HEK293 (cell line): ENCODE data around the gene CTNNB1.

Experiments
- CTCF ChIA-PET: fragments of 350-600 bp; formaldehyde crosslinking; extraction: SDS; loops from one replicate; lab custom pipeline; 2021; ENCODE audit warnings: antibody characterized with exemption; lab: Yijun Ruan, JAX
- POLR2A ChIA-PET: fragments of 300-600 bp; formaldehyde crosslinking; extraction: SDS; loops from one replicate; lab custom pipeline; 2020; ENCODE audit warnings: antibody characterized with exemption, inconsistent platforms; lab: Yijun Ruan, JAX
- H3K27ac ChIP-seq: fragments of 200-500 bp; sonication (Bioruptor generic); 2 replicates; pipeline ENCODE4 v1.5.1; 2014; ENCODE audit warnings: low read depth, low read length, control low read depth, inconsistent platforms; ENCODE audit errors: extremely low read depth
- H3K36me3 ChIP-seq, 2 experiments: fragments of 200-500 bp in 1 of 2; sonication (Bioruptor generic) in 1 of 2; 1 replicate in 1 of 2; 2 replicates in 1 of 2; pipeline ENCODE4 v1.5.1; 2014 to 2017; ENCODE audit warnings: inconsistent platforms in 2 of 2, low read length in 2 of 2; ENCODE audit not compliant: control insufficient read depth in 2 of 2, insufficient read depth in 1 of 2
- H3K4me1 ChIP-seq: fragments of 200-500 bp; sonication (Bioruptor generic); 2 replicates; pipeline ENCODE4 v1.5.1; 2014; ENCODE audit warnings: mild to moderate bottlenecking, low read length, inconsistent platforms; ENCODE audit not compliant: control insufficient read depth, insufficient read depth
- H3K4me3 ChIP-seq: 2 replicates; pipeline ENCODE4 v1.5.1; 2011; ENCODE audit warnings: low read depth, mild to moderate bottlenecking, control low read depth, low read length, moderate library complexity
- H3K9me3 ChIP-seq: fragments of 200-500 bp; sonication (Bioruptor generic); 2 replicates; pipeline ENCODE4 v1.5.1; 2014; ENCODE audit warnings: low read depth, low read length, inconsistent platforms; ENCODE audit not compliant: control insufficient read depth, insufficient read depth
- EGR2 ChIP-seq: fragments of 450-650 bp; formaldehyde crosslinking; IDR thresholded peaks from 2 replicates; pipeline ENCODE4 v1.5.1; 2016; ENCODE audit warnings: low read depth, missing biosample characterization, missing genetic modification characterization
- HOXD13 ChIP-seq: sonication (generic); formaldehyde crosslinking; IDR thresholded peaks from 2 replicates; pipeline ENCODE4 v1.8.0; 2022; ENCODE audit warnings: missing genetic modification reagents, borderline replicate concordance
- MEIS1 ChIP-seq: sonication (generic); formaldehyde crosslinking; IDR thresholded peaks from 2 replicates; pipeline ENCODE4 v1.8.1; 2022; ENCODE audit warnings: missing genetic modification reagents, mild to moderate bottlenecking, borderline replicate concordance
- TSHZ1 ChIP-seq: fragments of 450-650 bp; formaldehyde crosslinking; IDR thresholded peaks from 2 replicates; pipeline ENCODE4 v1.5.1; 2016; ENCODE audit warnings: missing biosample characterization, missing genetic modification characterization, borderline replicate concordance
- ZBTB17 ChIP-seq: fragments of 450-650 bp; formaldehyde crosslinking; IDR thresholded peaks from 2 replicates; pipeline ENCODE4 v1.5.1; 2016; ENCODE audit warnings: missing biosample characterization, missing genetic modification characterization
- ZBTB48 ChIP-seq: fragments of 450-650 bp; formaldehyde crosslinking; IDR thresholded peaks from 2 replicates; pipeline ENCODE4 v1.5.1; 2016; ENCODE audit warnings: missing biosample characterization, missing genetic modification characterization
- ZFHX2 ChIP-seq: fragments of 450-650 bp; formaldehyde crosslinking; conservative IDR thresholded peaks from 2 replicates; pipeline ENCODE4 v1.5.1; 2016; ENCODE audit warnings: missing biosample characterization, missing genetic modification characterization
- ZIC2 ChIP-seq: fragments of 450-650 bp; formaldehyde crosslinking; IDR thresholded peaks from 2 replicates; pipeline ENCODE4 v1.5.1; 2016; ENCODE audit warnings: missing biosample characterization, missing genetic modification characterization
- ZNF157 ChIP-seq: fragments of 450-650 bp; formaldehyde crosslinking; IDR thresholded peaks from 2 replicates; pipeline ENCODE4 v1.5.1; 2016; ENCODE audit warnings: missing biosample characterization, missing genetic modification characterization
- ZNF184 ChIP-seq: fragments of 450-650 bp; IDR thresholded peaks from 2 replicates; pipeline ENCODE4 v1.5.1; 2018; ENCODE audit warnings: missing biosample characterization, mild to moderate bottlenecking, missing genetic modification characterization
- ZNF354C ChIP-seq: fragments of 450-650 bp; formaldehyde crosslinking; IDR thresholded peaks from 2 replicates; pipeline ENCODE4 v1.5.1; 2016; ENCODE audit warnings: missing biosample characterization, missing genetic modification characterization, low read depth, borderline replicate concordance
- ZNF394 ChIP-seq: fragments of 450-650 bp; formaldehyde crosslinking; IDR thresholded peaks from 2 replicates; pipeline ENCODE4 v1.5.1; 2016; ENCODE audit warnings: missing biosample characterization, missing genetic modification characterization, mild to moderate bottlenecking, moderate library complexity, borderline replicate concordance
- ZNF473 ChIP-seq: fragments of 450-650 bp; formaldehyde crosslinking; IDR thresholded peaks from 2 replicates; pipeline ENCODE4 v1.5.1; 2017; ENCODE audit warnings: missing biosample characterization, missing genetic modification characterization
- ZNF521 ChIP-seq: fragments of 450-650 bp; formaldehyde crosslinking; IDR thresholded peaks from 2 replicates; pipeline ENCODE4 v1.5.1; 2017; ENCODE audit warnings: missing biosample characterization, mild to moderate bottlenecking, missing genetic modification characterization
- ZNF664 ChIP-seq: fragments of 450-650 bp; formaldehyde crosslinking; IDR thresholded peaks from 2 replicates; pipeline ENCODE4 v1.5.1; 2016; ENCODE audit warnings: missing biosample characterization, missing genetic modification characterization
- ZNF768 ChIP-seq: fragments of 450-650 bp; formaldehyde crosslinking; IDR thresholded peaks from 2 replicates; pipeline ENCODE4 v1.5.1; 2018; ENCODE audit warnings: missing biosample characterization, mild to moderate bottlenecking, missing genetic modification characterization
- ZNF837 ChIP-seq: fragments of 450-650 bp; formaldehyde crosslinking; IDR thresholded peaks from 2 replicates; pipeline ENCODE4 v1.5.1; 2016; ENCODE audit warnings: missing biosample characterization, missing genetic modification characterization
- TF ChIP-seq, protein P1 (sequence below): fragments of 450-650 bp; formaldehyde crosslinking; IDR thresholded peaks from 2 replicates; pipeline ENCODE4 v1.5.1; 2016; ENCODE audit warnings: missing biosample characterization, missing genetic modification characterization
- TF ChIP-seq, protein P2 (sequence below): fragments of 450-650 bp; formaldehyde crosslinking; IDR thresholded peaks from 2 replicates; pipeline ENCODE4 v1.5.1; 2016; ENCODE audit warnings: missing biosample characterization, missing genetic modification characterization
- TF ChIP-seq, protein P3 (sequence below): fragments of 450-650 bp; formaldehyde crosslinking; IDR thresholded peaks from 2 replicates; pipeline ENCODE4 v1.5.1; 2017; ENCODE audit warnings: missing biosample characterization, missing genetic modification characterization

The CTNNB1 gene

GRCh38 chr3:41155834-41156233 lies 43.5 kb upstream of the CTNNB1 start:
- Histone ChIP-seq H3K4me1 (no peaks in the 10 kb centered on the region; the same call in 1 of the 2 replicates), H3K27ac (no peak overlapping the region), H3K4me3 (no peak overlapping the region), H3K36me3 (no peaks in the 10 kb centered on the region), H3K9me3 (no peaks in the 10 kb centered on the region)
- ChIA-PET POLR2A (no interaction called here), CTCF (interaction anchor here (0.7 to 1.2 kb wide), 2 partner anchors 15 to 35 kb away, joined by 3 read pairs; no protein-coding TSS in a partner anchor)
- no peak for TF ChIP-seq ZNF837
- TF ChIP-seq ZNF354C (tag by site-specific recombination), result no peak
- TF ChIP-seq, protein P1, sequence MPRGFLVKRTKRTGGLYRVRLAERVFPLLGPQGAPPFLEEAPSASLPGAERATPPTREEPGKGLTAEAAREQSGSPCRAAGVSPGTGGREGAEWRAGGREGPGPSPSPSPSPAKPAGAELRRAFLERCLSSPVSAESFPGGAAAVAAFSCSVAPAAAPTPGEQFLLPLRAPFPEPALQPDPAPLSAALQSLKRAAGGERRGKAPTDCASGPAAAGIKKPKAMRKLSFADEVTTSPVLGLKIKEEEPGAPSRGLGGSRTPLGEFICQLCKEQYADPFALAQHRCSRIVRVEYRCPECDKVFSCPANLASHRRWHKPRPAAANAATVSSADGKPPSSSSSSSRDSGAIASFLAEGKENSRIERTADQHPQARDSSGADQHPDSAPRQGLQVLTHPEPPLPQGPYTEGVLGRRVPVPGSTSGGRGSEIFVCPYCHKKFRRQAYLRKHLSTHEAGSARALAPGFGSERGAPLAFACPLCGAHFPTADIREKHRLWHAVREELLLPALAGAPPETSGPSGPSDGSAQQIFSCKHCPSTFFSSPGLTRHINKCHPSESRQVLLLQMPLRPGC (tag by site-specific recombination), result no peak
- no peak for TF ChIP-seq ZBTB48 (tag by site-specific recombination)
- TF ChIP-seq, protein P2, sequence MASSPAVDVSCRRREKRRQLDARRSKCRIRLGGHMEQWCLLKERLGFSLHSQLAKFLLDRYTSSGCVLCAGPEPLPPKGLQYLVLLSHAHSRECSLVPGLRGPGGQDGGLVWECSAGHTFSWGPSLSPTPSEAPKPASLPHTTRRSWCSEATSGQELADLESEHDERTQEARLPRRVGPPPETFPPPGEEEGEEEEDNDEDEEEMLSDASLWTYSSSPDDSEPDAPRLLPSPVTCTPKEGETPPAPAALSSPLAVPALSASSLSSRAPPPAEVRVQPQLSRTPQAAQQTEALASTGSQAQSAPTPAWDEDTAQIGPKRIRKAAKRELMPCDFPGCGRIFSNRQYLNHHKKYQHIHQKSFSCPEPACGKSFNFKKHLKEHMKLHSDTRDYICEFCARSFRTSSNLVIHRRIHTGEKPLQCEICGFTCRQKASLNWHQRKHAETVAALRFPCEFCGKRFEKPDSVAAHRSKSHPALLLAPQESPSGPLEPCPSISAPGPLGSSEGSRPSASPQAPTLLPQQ, result no peak
- no peak for TF ChIP-seq ZNF521 (tag by site-specific recombination)
- no peak for TF ChIP-seq MEIS1
- TF ChIP-seq ZNF473, result no peak
- no peak for TF ChIP-seq ZIC2 (tag by site-specific recombination)
- TF ChIP-seq ZNF768, result no peak
- TF ChIP-seq HOXD13, result no peak
- no peak for TF ChIP-seq ZNF394
- TF ChIP-seq ZNF184 (tag by site-specific recombination), result no peak

GRCh38 chr3:41158947-41159346 lies 40.4 kb upstream of the CTNNB1 start:
- no peaks in the 10 kb centered on the region for H3K9me3 ChIP-seq
- TF ChIP-seq TSHZ1 (no peak), ZBTB17 (tag by site-specific recombination) (no peak), EGR2 (tag by site-specific recombination) (peak; percentile 92), ZNF664 (tag by site-specific recombination) (0 out of 2 replicates have a peak, but pooled peaks have one; percentile 39), ZFHX2 (tag by site-specific recombination) (peak; percentile 96), ZNF157 (tag by site-specific recombination) (no peak)
- TF ChIP-seq, protein P3, sequence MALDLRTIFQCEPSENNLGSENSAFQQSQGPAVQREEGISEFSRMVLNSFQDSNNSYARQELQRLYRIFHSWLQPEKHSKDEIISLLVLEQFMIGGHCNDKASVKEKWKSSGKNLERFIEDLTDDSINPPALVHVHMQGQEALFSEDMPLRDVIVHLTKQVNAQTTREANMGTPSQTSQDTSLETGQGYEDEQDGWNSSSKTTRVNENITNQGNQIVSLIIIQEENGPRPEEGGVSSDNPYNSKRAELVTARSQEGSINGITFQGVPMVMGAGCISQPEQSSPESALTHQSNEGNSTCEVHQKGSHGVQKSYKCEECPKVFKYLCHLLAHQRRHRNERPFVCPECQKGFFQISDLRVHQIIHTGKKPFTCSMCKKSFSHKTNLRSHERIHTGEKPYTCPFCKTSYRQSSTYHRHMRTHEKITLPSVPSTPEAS, result no peak
- peak overlapping the region; percentile 4; the same call in 1 of the 2 replicates for H3K27ac ChIP-seq
- H3K4me1 ChIP-seq, result no peaks in the 10 kb centered on the region; the same call in 1 of the 2 replicates
- no peak overlapping the region for H3K4me3 ChIP-seq
- H3K36me3 ChIP-seq, result no peaks in the 10 kb centered on the region
- POLR2A ChIA-PET, result interaction anchor here (0.7 to 1.8 kb wide), 4 partner anchors 11 to 264 kb away, joined by 3 to 6 read pairs (median 4); partner anchors contain the start of gene CTNNB1
- CTCF ChIA-PET, result interaction anchor here (1.3 kb wide), 1 partner anchor 41 kb away, joined by 3 read pairs; the partner anchor contains the start of gene CTNNB1
